ENCODE results near the gene TDO2. TPM values are rescaled to one million over a fixed set of nuclear protein-coding genes. Genes with fewer than 3 reads are reported as not detected.

Gene TDO2
- total and polyA plus RNA-seq, 2 donors (not counting 1 experiment from before 2014, with no cell fraction given) = 0.26 to 1.5 TPM

DNA sequence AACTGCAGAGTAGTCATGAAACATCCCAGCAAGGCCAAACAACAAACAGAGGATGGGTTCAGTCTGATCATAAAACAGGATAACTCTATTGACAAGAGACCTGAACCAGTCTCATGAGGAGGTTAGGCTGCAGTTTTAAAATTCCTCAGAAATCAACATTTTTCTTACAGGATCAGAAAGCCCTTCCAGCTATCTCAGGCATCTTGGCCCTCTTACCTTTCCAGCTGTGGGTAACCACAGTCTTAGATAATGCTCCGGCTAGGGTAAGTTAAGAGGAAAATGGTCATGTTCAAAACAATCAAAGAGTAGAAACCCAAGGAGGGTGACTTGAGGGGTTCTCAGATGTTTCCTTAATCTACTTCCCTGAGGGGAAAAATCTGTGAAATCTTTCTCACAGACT lies 45.0 kb downstream of the TDO2 start:
- DNase-seq (ENCODE audit: low read depth in 2 of 2) = peak in 1 of 2 donors; percentile 90

DNA sequence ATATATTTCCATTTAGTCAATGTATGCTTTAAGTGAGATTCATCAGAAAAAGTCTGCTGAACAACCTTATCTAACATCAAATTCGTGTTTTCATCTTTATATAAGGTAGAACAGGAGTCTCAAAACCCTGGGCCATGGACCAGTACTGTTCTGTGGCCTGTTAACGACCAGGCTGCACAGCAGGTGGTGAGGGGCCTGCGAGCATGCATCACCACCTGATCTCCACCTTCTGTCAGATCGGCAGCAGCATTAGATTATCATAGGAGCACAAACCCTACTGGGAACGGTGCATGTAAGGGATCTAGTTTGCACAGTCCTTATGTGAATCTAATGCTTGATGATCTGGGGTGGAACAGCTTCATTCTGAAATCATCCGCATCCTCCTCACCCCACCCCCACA lies 47.0 kb downstream of the TDO2 start:
- H3K4me2 ChIP-seq (ENCODE audit: extremely low read depth, insufficient read depth, low read length) = no peak overlapping the region
- H4K20me1 ChIP-seq (ENCODE audit: control insufficient read depth, extremely low read depth, insufficient read depth, low read length) = no peaks in the 10 kb centered on the region
- no peak for DNase-seq (ENCODE audit: low read depth in 2 of 2)
- peaks cover 5% of the 10 kb centered on the region for H3K4me1 ChIP-seq (ENCODE audit: control insufficient read depth, extremely low read depth, insufficient read depth, low read length)
- no peak overlapping the region for H3K9ac ChIP-seq (ENCODE audit: insufficient read depth, low read length)
- H3K9me3 ChIP-seq (ENCODE audit: control insufficient read depth, insufficient read depth, low read depth, low read length) = no peaks in the 10 kb centered on the region
- no peak overlapping the region for H3K27ac ChIP-seq (ENCODE audit: insufficient read depth, low read length)
- H3K27me3 ChIP-seq (ENCODE audit: control insufficient read depth, insufficient read depth, low read length) = no peaks in the 10 kb centered on the region
- H3K36me3 ChIP-seq (ENCODE audit: control insufficient read depth, insufficient read depth, low read length) = no peaks in the 10 kb centered on the region
- H3K79me2 ChIP-seq (ENCODE audit: control insufficient read depth, insufficient read depth, low read length) = no peaks in the 10 kb centered on the region
- H3K4me3 ChIP-seq (replicated peaks in 1 of 4; ENCODE audit: control extremely low read depth in 1 of 4, insufficient read depth in 1 of 4, low read depth in 3 of 4, low read length in 4 of 4) = no peak overlapping the region
- TF ChIP-seq, protein P1, sequence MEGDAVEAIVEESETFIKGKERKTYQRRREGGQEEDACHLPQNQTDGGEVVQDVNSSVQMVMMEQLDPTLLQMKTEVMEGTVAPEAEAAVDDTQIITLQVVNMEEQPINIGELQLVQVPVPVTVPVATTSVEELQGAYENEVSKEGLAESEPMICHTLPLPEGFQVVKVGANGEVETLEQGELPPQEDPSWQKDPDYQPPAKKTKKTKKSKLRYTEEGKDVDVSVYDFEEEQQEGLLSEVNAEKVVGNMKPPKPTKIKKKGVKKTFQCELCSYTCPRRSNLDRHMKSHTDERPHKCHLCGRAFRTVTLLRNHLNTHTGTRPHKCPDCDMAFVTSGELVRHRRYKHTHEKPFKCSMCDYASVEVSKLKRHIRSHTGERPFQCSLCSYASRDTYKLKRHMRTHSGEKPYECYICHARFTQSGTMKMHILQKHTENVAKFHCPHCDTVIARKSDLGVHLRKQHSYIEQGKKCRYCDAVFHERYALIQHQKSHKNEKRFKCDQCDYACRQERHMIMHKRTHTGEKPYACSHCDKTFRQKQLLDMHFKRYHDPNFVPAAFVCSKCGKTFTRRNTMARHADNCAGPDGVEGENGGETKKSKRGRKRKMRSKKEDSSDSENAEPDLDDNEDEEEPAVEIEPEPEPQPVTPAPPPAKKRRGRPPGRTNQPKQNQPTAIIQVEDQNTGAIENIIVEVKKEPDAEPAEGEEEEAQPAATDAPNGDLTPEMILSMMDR (conservative IDR thresholded peaks at IDR 0.05 in 1 of 2, IDR thresholded peaks at IDR 0.05 in 1 of 2; ENCODE audit: low read depth in 1 of 2, low read length in 2 of 2) = no peak
- TF ChIP-seq EZH2 (IDR thresholded peaks at IDR 0.05; ENCODE audit: low read length, missing control alignments) = no peak
- no peak overlapping the region for H2AFZ ChIP-seq (ENCODE audit: low read length)

More for the DNA sequence above, 45.0 kb downstream of the TDO2 start:
- Histone ChIP-seq H3K9me3 (ENCODE audit: control insufficient read depth, insufficient read depth, low read depth, low read length) (no peaks in the 10 kb centered on the region), H3K27me3 (ENCODE audit: control insufficient read depth, insufficient read depth, low read length) (no peaks in the 10 kb centered on the region), H3K9ac (ENCODE audit: insufficient read depth, low read length) (no peak overlapping the region), H3K36me3 (ENCODE audit: control insufficient read depth, insufficient read depth, low read length) (no peaks in the 10 kb centered on the region), H2AFZ (ENCODE audit: low read length) (no peak overlapping the region), H3K4me2 (ENCODE audit: extremely low read depth, insufficient read depth, low read length) (no peak overlapping the region), H3K4me3 (replicated peaks in 1 of 4; ENCODE audit: control extremely low read depth in 1 of 4, insufficient read depth in 1 of 4, low read depth in 3 of 4, low read length in 4 of 4) (no peak overlapping the region), H3K4me1 (ENCODE audit: control insufficient read depth, extremely low read depth, insufficient read depth, low read length) (peaks cover 5% of the 10 kb centered on the region), H3K27ac (ENCODE audit: insufficient read depth, low read length) (no peak overlapping the region), H4K20me1 (ENCODE audit: control insufficient read depth, extremely low read depth, insufficient read depth, low read length) (no peaks in the 10 kb centered on the region), H3K79me2 (ENCODE audit: control insufficient read depth, insufficient read depth, low read length) (no peaks in the 10 kb centered on the region)
- TF ChIP-seq, protein P1 (conservative IDR thresholded peaks at IDR 0.05 in 1 of 2, IDR thresholded peaks at IDR 0.05 in 1 of 2; ENCODE audit: low read depth in 1 of 2, low read length in 2 of 2) = no peak
- no peak for TF ChIP-seq EZH2 (IDR thresholded peaks at IDR 0.05; ENCODE audit: low read length, missing control alignments)

DNA sequence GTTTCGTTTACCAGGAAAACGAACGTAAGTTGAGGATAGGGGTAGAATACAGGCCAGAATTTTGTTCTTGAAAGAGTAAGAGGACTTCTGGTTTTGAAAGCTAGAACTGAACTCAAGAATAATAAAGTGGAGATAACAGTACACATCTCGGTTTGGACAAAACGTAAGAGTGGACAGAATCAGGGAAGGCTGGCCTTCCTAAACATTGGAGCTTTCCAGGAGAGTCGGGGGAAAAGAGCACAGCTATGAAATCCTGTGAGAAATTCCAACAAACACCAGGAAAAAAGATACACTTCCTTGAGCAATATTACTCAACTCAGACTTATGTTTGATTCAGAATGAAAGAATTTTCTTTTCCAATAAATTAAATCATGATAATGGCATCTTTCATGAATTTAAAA lies 49.0 kb downstream of the TDO2 start:
- Histone ChIP-seq H3K9ac (ENCODE audit: insufficient read depth, low read length) (peak overlapping the region; percentile 48), H2AFZ (ENCODE audit: low read length) (peak overlapping the region; percentile 92), H4K20me1 (ENCODE audit: control insufficient read depth, extremely low read depth, insufficient read depth, low read length) (no peaks in the 10 kb centered on the region), H3K27ac (ENCODE audit: insufficient read depth, low read length) (peak overlapping the region; percentile 98), H3K4me2 (ENCODE audit: extremely low read depth, insufficient read depth, low read length) (peak overlapping the region; percentile 95), H3K9me3 (ENCODE audit: control insufficient read depth, insufficient read depth, low read depth, low read length) (no peaks in the 10 kb centered on the region), H3K4me3 (replicated peaks in 1 of 4; ENCODE audit: control extremely low read depth in 1 of 4, insufficient read depth in 1 of 4, low read depth in 3 of 4, low read length in 4 of 4) (peak overlapping the region; percentile 27 to 88 (median 56)), H3K4me1 (ENCODE audit: control insufficient read depth, extremely low read depth, insufficient read depth, low read length) (peaks cover 5% of the 10 kb centered on the region), H3K36me3 (ENCODE audit: control insufficient read depth, insufficient read depth, low read length) (no peaks in the 10 kb centered on the region), H3K27me3 (ENCODE audit: control insufficient read depth, insufficient read depth, low read length) (no peaks in the 10 kb centered on the region), H3K79me2 (ENCODE audit: control insufficient read depth, insufficient read depth, low read length) (no peaks in the 10 kb centered on the region)
- TF ChIP-seq, protein P1 (conservative IDR thresholded peaks at IDR 0.05 in 1 of 2, IDR thresholded peaks at IDR 0.05 in 1 of 2; ENCODE audit: low read depth in 1 of 2, low read length in 2 of 2) = no peak
- no peak for TF ChIP-seq EZH2 (IDR thresholded peaks at IDR 0.05; ENCODE audit: low read length, missing control alignments)
- peak; percentile 44 to 64 for DNase-seq (ENCODE audit: low read depth in 2 of 2)

Data from fibroblast of lung (primary cell).